Mesenchymal stem cell (in vitro differentiated cells and primary cell): ENCODE data around the gene VAV2.

Source experiments
- DNase-seq: peaks from one replicate; pipeline ENCODE4 v3.0.0-alpha.2; 2013
- H2AFZ ChIP-seq: one replicate; pipeline ENCODE4 v1.6.1; 2013; ENCODE audit warnings: low read depth, mild to moderate bottlenecking, control low read depth, inconsistent platforms, low read length, moderate library complexity
- H2AK5ac ChIP-seq: 2 replicates; pipeline ENCODE4 v1.6.1; 2013; ENCODE audit warnings: low read length, moderate library complexity, mild to moderate bottlenecking, inconsistent platforms; ENCODE audit not compliant: severe bottlenecking
- H2BK120ac ChIP-seq: one replicate; pipeline ENCODE4 v1.6.1; 2013; ENCODE audit warnings: low read depth, mild to moderate bottlenecking, inconsistent platforms, low read length, moderate library complexity
- H2BK12ac ChIP-seq, 2 experiments: one replicate each; pipeline ENCODE4 v1.6.1; 2013; ENCODE audit warnings: inconsistent platforms in 2 of 2, low read length in 2 of 2, mild to moderate bottlenecking in 2 of 2, moderate library complexity in 2 of 2, control low read depth in 1 of 2
- H2BK15ac ChIP-seq: one replicate; pipeline ENCODE4 v1.6.1; 2013; ENCODE audit warnings: mild to moderate bottlenecking, low read depth, inconsistent platforms; ENCODE audit not compliant: poor library complexity, severe bottlenecking
- H2BK5ac ChIP-seq: 2 replicates; pipeline ENCODE4 v1.6.1; 2013; ENCODE audit warnings: low read depth, mild to moderate bottlenecking, low read length, control low read depth, inconsistent platforms; ENCODE audit not compliant: poor library complexity, severe bottlenecking
- H3K14ac ChIP-seq, 2 experiments: one replicate each; pipeline ENCODE4 v1.6.1; 2013; ENCODE audit warnings: inconsistent platforms in 2 of 2, low read length in 2 of 2, control low read depth in 1 of 2, mild to moderate bottlenecking in 1 of 2, moderate library complexity in 1 of 2
- H3K18ac ChIP-seq, 2 experiments: one replicate each; pipeline ENCODE4 v1.6.1; 2013; ENCODE audit warnings: inconsistent platforms in 2 of 2, low read length in 2 of 2, control low read depth in 1 of 2, low read depth in 1 of 2, mild to moderate bottlenecking in 1 of 2
- H3K23ac ChIP-seq, 2 experiments: one replicate each; pipeline ENCODE4 v1.6.1; 2013; ENCODE audit warnings: inconsistent platforms in 2 of 2, low read length in 2 of 2, mild to moderate bottlenecking in 2 of 2, moderate library complexity in 2 of 2, control low read depth in 1 of 2
- H3K27ac ChIP-seq: 2 replicates; pipeline ENCODE4 v1.5.1; 2013; ENCODE audit warnings: mild to moderate bottlenecking, moderate library complexity, low read length, control low read depth, inconsistent platforms; ENCODE audit not compliant: poor library complexity, severe bottlenecking
- H3K27me3 ChIP-seq, 2 experiments: 2 replicates each; pipeline versions ENCODE4 v1.6.1 to v1.7.0; 2013; ENCODE audit warnings: low read length in 2 of 2, mild to moderate bottlenecking in 2 of 2, moderate library complexity in 2 of 2, control low read depth in 1 of 2, inconsistent platforms in 1 of 2; ENCODE audit not compliant: control insufficient read depth in 1 of 2, insufficient read depth in 1 of 2
- H3K36me3 ChIP-seq, 2 experiments: 2 replicates each; pipeline versions ENCODE4 v1.6.1 to v1.7.0; 2013; ENCODE audit warnings: low read length in 2 of 2, control low read depth in 1 of 2, inconsistent platforms in 1 of 2, low read depth in 1 of 2, mild to moderate bottlenecking in 1 of 2; ENCODE audit not compliant: insufficient read depth in 2 of 2, control insufficient read depth in 1 of 2
- H3K4ac ChIP-seq, 2 experiments: one replicate each; pipeline ENCODE4 v1.6.1; 2013; ENCODE audit warnings: inconsistent platforms in 2 of 2, low read length in 2 of 2, mild to moderate bottlenecking in 2 of 2, moderate library complexity in 2 of 2, control low read depth in 1 of 2, low read depth in 1 of 2
- H3K4me1 ChIP-seq: 2 replicates; pipeline ENCODE4 v1.6.1; 2013; ENCODE audit warnings: low read depth, low read length, control low read depth; ENCODE audit not compliant: control insufficient read depth, insufficient read depth
- H3K4me2 ChIP-seq: 2 replicates; pipeline ENCODE4 v1.6.1; 2013; ENCODE audit warnings: low read length, mild to moderate bottlenecking, inconsistent platforms; ENCODE audit not compliant: poor library complexity, severe bottlenecking
- H3K4me3 ChIP-seq, 2 experiments: 2 replicates each; pipeline versions ENCODE4 v1.5.1 to v1.7.0; 2013; ENCODE audit warnings: low read length in 2 of 2, mild to moderate bottlenecking in 2 of 2, control low read depth in 1 of 2, low read depth in 1 of 2; ENCODE audit not compliant: insufficient read depth in 1 of 2
- H3K79me1 ChIP-seq: replicated peaks from 2 replicates; pipeline ENCODE4 v1.6.1; 2013; ENCODE audit warnings: mild to moderate bottlenecking, control low read depth, low read length, inconsistent platforms; ENCODE audit not compliant: poor library complexity, severe bottlenecking
- H3K9ac ChIP-seq: 2 replicates; pipeline ENCODE4 v1.7.0; 2013; ENCODE audit warnings: mild to moderate bottlenecking, low read length, moderate library complexity
- H3K9me3 ChIP-seq: 2 replicates; pipeline ENCODE4 v1.7.0; 2013; ENCODE audit warnings: mild to moderate bottlenecking, low read length; ENCODE audit not compliant: control insufficient read depth
- H4K8ac ChIP-seq: one replicate; pipeline ENCODE4 v1.6.1; 2013; ENCODE audit warnings: inconsistent platforms, mild to moderate bottlenecking, low read length, moderate library complexity
- H4K91ac ChIP-seq: one replicate; pipeline ENCODE4 v1.6.1; 2013; ENCODE audit warnings: mild to moderate bottlenecking, low read length, inconsistent platforms
- WGBS: methylation state at CpG from one replicate; pipeline ENCODE4 v1.1.7; 2013; ENCODE audit warnings: mixed read lengths; 5-methylcytosine and 5-hydroxymethylcytosine counted together

The VAV2 gene

GRCh38 chr9:133733796-133734533 is 258.2 kb downstream of the VAV2 start:
- H2BK5ac ChIP-seq: no peak overlapping the region
- H3K27ac ChIP-seq: no peak overlapping the region
- H2BK12ac ChIP-seq: no peak overlapping the region
- H3K23ac ChIP-seq: no peak overlapping the region
- no peak overlapping the region for H2AK5ac ChIP-seq
- no peak overlapping the region for H3K18ac ChIP-seq
- H4K91ac ChIP-seq: no peak overlapping the region
- no peak overlapping the region for H3K4me2 ChIP-seq
- WGBS: 95% methylated on average over 19 of the region's 21 CpGs
- H3K14ac ChIP-seq: no peak overlapping the region
- DNase-seq: no peak
- H3K4ac ChIP-seq: no peak overlapping the region
- H3K4me1 ChIP-seq: peaks cover 14% of the 10 kb centered on the region
- H2BK120ac ChIP-seq: no peak overlapping the region
- H3K4me3 ChIP-seq: no peak overlapping the region
- H2BK15ac ChIP-seq: no peak overlapping the region
- no peak overlapping the region for H3K9ac ChIP-seq
- peaks cover 12 to 28% of the 10 kb centered on the region in 2 experiments for H3K27me3 ChIP-seq
- H3K79me1 ChIP-seq: no peaks in the 10 kb centered on the region
- H2AFZ ChIP-seq: no peak overlapping the region
- no peaks in the 10 kb centered on the region for H3K36me3 ChIP-seq
- H3K9me3 ChIP-seq: no peaks in the 10 kb centered on the region
- H4K8ac ChIP-seq: no peak overlapping the region

GRCh38 chr9:133733421-133733795 is 258.7 kb downstream of the VAV2 start:
- peaks cover 9% of the 10 kb centered on the region for H3K4me1 ChIP-seq
- H2BK15ac ChIP-seq: no peak overlapping the region
- H3K27ac ChIP-seq: no peak overlapping the region
- H2BK5ac ChIP-seq: no peak overlapping the region
- no peak overlapping the region for H2BK120ac ChIP-seq
- H4K91ac ChIP-seq: no peak overlapping the region
- H3K9me3 ChIP-seq: no peaks in the 10 kb centered on the region
- H3K36me3 ChIP-seq: no peaks in the 10 kb centered on the region
- no peak overlapping the region for H3K18ac ChIP-seq
- no peak overlapping the region for H4K8ac ChIP-seq
- H3K4me2 ChIP-seq: no peak overlapping the region
- WGBS: 78% methylated on average over 4 of the region's 4 CpGs
- peaks cover 16 to 29% of the 10 kb centered on the region in 2 experiments for H3K27me3 ChIP-seq
- H3K79me1 ChIP-seq: no peaks in the 10 kb centered on the region
- H2AK5ac ChIP-seq: no peak overlapping the region
- no peak overlapping the region for H3K9ac ChIP-seq
- H3K23ac ChIP-seq: no peak overlapping the region
- H3K4me3 ChIP-seq: no peak overlapping the region
- H2AFZ ChIP-seq: no peak overlapping the region
- no peak overlapping the region for H3K14ac ChIP-seq
- no peak overlapping the region for H2BK12ac ChIP-seq
- no peak overlapping the region for H3K4ac ChIP-seq
- no peak for DNase-seq

GRCh38 chr9:133732639-133733408 is 259.3 kb downstream of the VAV2 start:
- no peak for DNase-seq
- Histone ChIP-seq H3K36me3 (no peaks in the 10 kb centered on the region), H3K4ac (no peak overlapping the region), H3K27me3 (peaks cover 22 to 35% of the 10 kb centered on the region in 2 experiments), H3K4me3 (no peak overlapping the region), H3K9ac (no peak overlapping the region), H3K4me2 (no peak overlapping the region), H2AK5ac (no peak overlapping the region), H2BK5ac (no peak overlapping the region), H3K4me1 (peaks cover 3% of the 10 kb centered on the region), H3K14ac (no peak overlapping the region), H3K27ac (no peak overlapping the region), H2BK12ac (no peak overlapping the region), H4K91ac (no peak overlapping the region), H3K23ac (no peak overlapping the region), H3K18ac (no peak overlapping the region), H2BK15ac (no peak overlapping the region), H3K79me1 (no peaks in the 10 kb centered on the region), H4K8ac (no peak overlapping the region), H3K9me3 (no peaks in the 10 kb centered on the region), H2AFZ (no peak overlapping the region), H2BK120ac (no peak overlapping the region)
- WGBS: 77% methylated on average over 8 of the region's 10 CpGs

- H3K23ac ChIP-seq: no peak overlapping the region
- H3K18ac ChIP-seq: no peak overlapping the region
- no peak overlapping the region for H2BK120ac ChIP-seq
- no peak overlapping the region for H3K4me3 ChIP-seq
- H3K27me3 ChIP-seq: peaks cover 27 to 43% of the 10 kb centered on the region in 2 experiments
- WGBS: 80% methylated on average over 26 of the region's 30 CpGs
- DNase-seq: peak; percentile 43
- H2BK5ac ChIP-seq: no peak overlapping the region
- no peaks in the 10 kb centered on the region for H3K79me1 ChIP-seq
- H3K27ac ChIP-seq: no peak overlapping the region
- no peak overlapping the region for H2BK12ac ChIP-seq
- H2AK5ac ChIP-seq: no peak overlapping the region
- no peaks in the 10 kb centered on the region for H3K9me3 ChIP-seq
- no peak overlapping the region for H2BK15ac ChIP-seq
- H3K36me3 ChIP-seq: no peaks in the 10 kb centered on the region
- H4K91ac ChIP-seq: no peak overlapping the region
- H3K14ac ChIP-seq: no peak overlapping the region
- no peak overlapping the region for H2AFZ ChIP-seq
- H3K4me1 ChIP-seq: no peaks in the 10 kb centered on the region
- no peak overlapping the region for H3K4ac ChIP-seq
- no peak overlapping the region for H3K9ac ChIP-seq
- H4K8ac ChIP-seq: no peak overlapping the region
- no peak overlapping the region for H3K4me2 ChIP-seq
These were observed 260.1 kb downstream of the VAV2 start for GRCh38 chr9:133731876-133732638.
